CD1c-positive myeloid dendritic cell (primary cell): ENCODE results near the gene EFCAB9.
"Not testable (repeated sequence)": the region's sequence is repeated elsewhere in the genome, so short reads cannot be mapped to it uniquely, and the experiment has no call there.

ENCODE experiments used
- DNase-seq: peaks from one replicate; pipeline ENCODE4 v3.0.0-alpha.2; 2016; ENCODE audit errors: extremely low spot score

Gene EFCAB9

GRCh38 chr5:172193872-172194271, at the start of gene EFCAB9:
TSS of gene EFCAB9 (plus strand) at chr5:172194172. CDS start at chr5:172194173, 1 bp downstream.
- no peak for DNase-seq

DNA sequence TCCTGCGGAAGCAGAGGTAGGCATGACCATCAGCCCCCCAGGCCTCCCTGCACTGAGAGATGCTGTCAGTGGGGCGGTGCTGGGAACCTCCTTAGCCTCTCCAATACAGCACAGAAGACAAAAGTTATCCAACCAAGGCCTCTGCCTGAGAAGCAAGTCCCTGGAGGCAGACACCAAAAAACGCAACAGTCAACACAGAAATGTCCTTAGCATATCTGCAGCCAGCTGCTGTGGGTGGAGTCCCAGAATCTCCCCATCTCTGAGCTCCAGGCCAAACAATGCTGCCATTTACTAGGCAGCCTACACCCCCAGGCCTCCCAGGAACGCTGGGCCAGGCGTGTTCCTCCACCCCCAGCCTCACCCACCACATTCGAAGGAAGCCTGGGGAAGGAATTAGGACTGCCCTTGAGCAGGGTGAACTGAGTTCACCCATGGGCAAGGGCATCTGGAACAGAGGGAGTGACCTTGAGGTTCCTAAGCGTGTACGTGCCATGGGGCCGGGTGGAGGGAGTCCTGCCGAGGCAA, 49.6 kb upstream of the EFCAB9 start:
- DNase-seq: peak; percentile 26

- no peak for DNase-seq
These were observed 48.8 kb upstream of the EFCAB9 start for GRCh38 chr5:172144931-172145869.

DNA sequence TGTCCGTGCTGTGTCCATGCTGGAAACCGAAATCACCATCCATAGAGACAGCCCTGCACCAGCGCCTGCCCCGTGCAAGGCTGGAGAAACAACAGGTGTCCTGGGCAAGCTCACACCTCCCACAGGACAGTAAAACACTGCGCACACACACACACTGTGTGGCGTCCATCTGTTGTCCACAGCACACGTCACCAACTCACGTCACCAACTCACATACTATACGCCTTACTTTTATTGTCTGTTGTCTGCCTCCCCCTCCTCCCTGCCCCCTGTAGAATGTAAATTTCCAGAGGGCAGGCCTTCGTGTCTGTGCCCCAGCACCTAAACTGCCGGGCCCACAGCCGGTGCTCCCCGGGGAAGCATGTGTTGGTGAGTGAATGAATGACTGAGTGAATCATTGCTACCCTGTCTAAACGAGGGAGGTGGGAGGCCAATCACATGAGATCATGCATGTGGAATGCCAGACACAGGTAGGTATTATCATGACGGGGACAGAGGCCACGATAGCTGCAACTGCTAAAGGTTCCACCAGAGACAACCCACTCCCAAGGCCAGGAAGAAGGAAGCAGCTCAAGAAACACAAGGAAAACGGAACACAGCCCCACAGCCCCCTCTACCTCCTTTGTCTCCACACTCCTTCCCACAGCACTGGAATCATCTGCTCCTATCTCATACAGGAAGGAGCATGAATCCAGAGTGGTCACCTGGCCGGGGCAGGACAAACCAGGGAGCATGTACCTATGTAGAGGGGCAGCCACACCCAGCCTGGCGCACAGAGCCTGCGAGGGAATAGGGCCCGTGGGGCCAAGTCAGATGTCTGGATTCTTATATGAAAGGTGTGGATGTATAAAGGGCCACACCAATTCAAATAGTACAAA, 47.9 kb upstream of the EFCAB9 start:
- DNase-seq: no peak

GRCh38 chr5:172146748-172147092, 47.3 kb upstream of the EFCAB9 start:
- no peak for DNase-seq

DNA sequence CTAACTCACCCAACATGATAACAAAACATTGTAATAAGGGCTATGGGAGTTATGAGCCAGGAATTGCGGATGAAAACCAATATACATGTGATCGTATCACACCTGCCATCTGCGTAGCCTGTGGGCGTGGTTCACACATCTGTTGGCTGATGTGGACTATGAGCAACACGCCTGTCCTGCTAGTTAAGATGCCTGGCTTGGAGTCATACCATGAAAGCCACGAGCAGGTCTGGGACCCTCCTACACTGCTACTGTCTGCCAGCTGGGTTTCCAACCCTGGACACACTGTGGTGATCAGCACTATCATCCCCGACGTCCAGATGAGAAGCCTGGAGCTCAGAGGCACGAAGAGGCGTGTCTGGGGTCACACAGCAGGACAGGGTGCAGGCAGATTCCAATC, 46.1 kb upstream of the EFCAB9 start:
- no peak for DNase-seq

DNA sequence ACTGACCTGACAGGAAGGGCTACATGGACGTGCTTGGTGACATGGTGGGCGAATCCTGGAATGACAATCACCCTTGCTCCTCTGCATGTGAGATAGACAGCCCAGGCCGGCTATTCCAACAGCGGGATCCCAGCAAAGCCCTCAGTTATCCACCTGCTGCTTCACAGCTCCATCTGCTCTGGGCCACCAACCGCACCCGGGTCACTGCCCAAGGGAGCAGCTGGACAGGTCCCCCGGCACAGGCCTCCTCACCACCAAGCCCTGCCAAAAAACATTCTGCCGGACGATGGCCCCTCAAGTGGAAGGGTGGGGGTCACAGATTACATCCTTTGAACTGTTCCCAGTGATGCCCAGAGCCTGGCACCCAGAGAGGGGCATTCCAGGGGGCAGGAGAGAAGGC, 45.6 kb upstream of the EFCAB9 start:
- DNase-seq: no peak

GRCh38 chr5:172149073-172149472, 44.9 kb upstream of the EFCAB9 start:
- no peak for DNase-seq

DNA sequence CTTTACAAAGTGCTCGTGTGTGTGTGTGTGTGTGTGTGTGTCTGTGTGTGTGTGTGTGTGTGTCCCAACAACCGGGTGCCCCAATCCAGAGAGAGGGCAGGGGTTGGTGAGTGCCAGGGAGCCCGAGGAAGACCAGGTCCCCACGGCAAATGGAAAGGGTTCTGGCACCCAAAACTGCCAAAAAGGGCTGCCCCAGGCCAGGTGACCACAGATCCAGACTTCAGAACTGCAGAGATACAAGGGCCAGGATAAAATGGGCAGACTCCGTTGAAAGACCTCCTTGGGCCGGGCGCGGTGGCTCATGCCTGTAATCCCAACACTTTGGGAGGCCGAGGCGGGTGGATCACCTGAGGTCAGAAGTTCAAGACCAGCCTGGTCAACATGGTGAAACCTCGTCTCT, 44.5 kb upstream of the EFCAB9 start:
- DNase-seq: not testable (repeated sequence)

- DNase-seq: peak; percentile 94
These were observed 43.2 kb upstream of the EFCAB9 start for GRCh38 chr5:172150514-172151425.

DNA sequence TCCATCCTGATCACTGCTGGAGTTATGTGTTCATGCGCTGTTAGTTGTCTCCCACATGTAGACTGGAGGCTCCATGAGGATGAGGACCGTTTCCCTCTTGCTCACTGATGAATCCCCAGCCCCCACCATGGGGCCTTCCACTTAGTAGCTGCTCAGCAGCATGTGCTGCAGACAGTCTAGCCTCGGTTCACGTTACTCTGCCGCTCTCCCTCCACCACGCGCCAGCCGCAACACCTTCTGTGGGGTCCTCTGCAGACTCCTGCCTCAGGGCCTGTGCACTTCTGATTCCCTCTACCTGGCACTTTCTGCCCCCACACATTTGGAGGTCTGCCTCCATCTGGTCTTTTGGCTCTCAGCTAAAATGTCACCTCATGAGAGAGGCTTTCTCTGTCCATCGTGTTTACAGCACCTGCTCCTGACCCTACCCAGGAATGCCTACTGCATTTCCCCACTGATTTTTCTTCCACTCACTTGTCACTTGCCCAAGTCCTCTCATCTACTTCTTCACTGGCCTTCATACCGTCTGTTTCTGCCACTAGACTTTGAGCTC, 42.2 kb upstream of the EFCAB9 start:
- DNase-seq: no peak

GRCh38 chr5:172153695-172154094, 40.3 kb upstream of the EFCAB9 start:
- DNase-seq: no peak

DNA sequence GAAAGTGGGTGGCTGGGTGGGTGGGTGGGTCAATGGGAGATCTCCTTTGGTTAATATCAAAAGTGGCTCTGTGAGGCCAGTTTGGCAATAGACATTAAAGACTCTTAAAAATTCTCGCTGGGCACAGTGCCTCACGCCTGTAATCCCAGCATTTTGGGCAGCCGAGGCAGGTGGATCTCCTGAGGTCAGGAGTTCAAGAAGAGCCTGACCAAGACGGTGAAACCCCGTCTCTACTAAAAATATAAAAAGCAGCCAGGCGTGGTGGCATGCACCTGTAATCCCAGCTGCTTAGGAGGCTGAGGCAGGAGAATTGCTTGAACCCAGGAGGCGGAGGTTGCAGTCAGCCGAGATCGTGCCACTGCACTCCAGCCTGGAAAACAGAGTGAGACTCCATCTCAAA, 38.9 kb upstream of the EFCAB9 start:
- DNase-seq: not testable (repeated sequence)

DNA sequence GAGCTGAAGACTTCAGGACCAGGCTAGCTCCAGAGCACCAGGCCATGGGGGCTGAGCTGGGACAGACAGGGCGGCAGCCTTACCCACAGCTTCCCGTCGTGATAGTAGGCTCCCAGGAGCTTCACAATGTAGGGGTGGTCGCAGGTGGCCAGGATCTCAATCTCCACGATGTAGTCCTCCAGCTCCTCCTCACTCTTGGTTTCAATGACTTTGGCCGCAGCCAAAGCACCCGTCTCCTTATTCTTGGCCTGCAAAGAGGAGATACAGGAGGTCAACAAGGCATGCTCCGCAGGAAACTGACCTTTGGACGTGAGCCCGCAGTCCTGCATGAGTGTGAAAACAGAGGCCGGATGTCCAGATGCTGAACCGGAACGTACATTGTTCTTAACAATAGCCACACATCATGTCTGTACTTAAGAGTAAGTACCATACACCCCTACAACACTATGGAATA, 37.4 kb upstream of the EFCAB9 start:
- no peak for DNase-seq

- DNase-seq: no peak
These were observed 35.0 kb upstream of the EFCAB9 start for GRCh38 chr5:172159016-172159415.

DNA sequence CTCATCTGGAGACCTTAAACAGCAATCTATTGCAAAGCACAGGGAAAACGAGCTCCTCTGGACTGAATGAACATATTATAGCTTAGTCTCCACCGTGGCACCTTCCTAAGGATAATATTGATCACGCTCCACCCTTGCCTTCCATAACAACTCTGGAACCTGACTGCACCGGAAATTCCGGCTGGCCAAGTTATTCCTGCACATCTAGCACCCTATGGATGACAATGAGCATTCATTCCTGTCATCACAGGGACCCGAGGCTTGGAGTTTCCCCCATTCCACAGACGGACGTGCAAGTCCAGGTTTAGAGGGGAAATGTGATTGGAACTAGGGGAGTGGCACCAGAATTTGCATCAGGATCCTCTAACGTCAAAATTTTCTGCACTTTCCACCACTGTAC, 33.5 kb upstream of the EFCAB9 start:
- no peak for DNase-seq

DNA sequence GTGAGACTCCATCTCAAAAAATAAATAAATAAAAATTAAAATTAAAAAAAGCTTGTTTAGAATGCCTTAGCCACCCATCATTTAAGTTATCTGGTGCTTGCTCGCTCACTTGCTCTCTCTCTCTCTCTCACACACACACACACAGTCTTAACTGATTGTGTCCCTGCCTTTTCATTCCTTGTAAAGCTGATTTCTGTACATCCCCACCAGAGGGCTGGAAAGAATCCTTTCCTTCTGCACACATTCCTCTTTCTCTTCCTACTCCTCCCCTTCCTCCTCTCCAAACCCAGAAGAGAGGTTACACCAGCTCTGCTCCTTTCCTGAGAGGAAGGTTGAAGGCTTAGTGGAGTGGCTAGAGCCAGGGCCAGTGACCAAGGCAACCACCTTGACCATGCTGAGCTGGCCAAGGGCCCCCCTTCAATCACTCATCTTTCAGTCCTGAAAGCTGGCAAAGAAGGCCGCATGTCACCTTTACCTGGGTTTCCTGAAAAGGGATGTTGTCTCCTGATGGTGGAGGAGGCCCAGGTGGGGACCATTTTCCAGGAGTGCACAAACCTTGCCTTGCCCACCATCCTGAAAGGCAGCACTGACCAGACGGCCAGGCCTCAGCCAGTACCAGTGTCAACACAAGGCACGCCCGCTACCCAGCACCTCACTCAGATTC, 31.5 kb upstream of the EFCAB9 start:
- no peak for DNase-seq

GRCh38 chr5:172162987-172163343, 31.0 kb upstream of the EFCAB9 start:
- DNase-seq: no peak

GRCh38 chr5:172163346-172163745, 30.6 kb upstream of the EFCAB9 start:
- no peak for DNase-seq

- DNase-seq: no peak
These were observed 29.2 kb upstream of the EFCAB9 start for GRCh38 chr5:172164769-172165212.
